Activated naive CD8-positive, alpha-beta T cell treated with anti-CD3 and anti-CD28 coated beads, Interleukin-2, amount 50 U/mL, for 16 hours (primary cell): ENCODE results near the gene BIN1.

Source experiments
- DNase-seq: peaks from one replicate; pipeline ENCODE4 v3.0.0-alpha.2; 2020; ENCODE audit warnings: low read depth, low spot score

Gene BIN1

DNA sequence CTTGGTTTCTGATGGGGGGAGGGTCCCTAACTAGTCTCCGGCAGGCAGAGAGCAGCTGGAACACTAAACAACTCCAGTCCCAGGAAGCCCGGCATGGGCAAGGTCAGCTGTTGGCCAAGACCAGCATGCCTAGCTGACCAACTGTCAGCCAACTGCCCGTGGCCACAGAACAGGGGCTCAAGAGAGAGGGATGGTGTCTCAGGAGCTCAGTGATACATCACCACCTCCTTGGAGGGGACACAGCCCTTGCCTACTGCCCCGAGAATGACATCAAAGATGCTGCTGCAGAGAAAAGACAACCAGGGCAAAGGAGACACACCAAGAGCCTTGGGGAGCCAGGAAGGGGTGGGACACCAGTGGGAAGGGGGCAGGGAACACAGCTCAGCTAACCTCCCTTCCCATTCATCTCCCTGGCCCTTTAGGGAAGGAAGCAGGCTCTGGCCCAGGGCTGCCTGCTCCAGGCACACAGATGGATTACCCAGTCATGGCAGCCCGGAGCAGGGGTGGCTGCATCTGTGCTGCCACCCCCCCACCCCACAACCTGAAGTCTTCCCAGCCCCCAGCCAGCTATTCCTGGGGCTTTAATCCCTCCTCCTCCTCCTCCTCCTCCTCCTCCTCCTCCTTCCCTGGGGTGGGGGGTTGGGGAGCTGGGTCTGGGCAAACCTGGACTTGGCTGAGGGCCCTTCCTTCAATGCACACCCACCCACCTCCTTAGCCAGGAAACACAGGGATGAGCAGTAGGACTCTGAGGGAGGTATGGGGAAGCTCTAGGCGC, 1.9 kb downstream of the BIN1 start:
- DNase-seq: no peak

DNA sequence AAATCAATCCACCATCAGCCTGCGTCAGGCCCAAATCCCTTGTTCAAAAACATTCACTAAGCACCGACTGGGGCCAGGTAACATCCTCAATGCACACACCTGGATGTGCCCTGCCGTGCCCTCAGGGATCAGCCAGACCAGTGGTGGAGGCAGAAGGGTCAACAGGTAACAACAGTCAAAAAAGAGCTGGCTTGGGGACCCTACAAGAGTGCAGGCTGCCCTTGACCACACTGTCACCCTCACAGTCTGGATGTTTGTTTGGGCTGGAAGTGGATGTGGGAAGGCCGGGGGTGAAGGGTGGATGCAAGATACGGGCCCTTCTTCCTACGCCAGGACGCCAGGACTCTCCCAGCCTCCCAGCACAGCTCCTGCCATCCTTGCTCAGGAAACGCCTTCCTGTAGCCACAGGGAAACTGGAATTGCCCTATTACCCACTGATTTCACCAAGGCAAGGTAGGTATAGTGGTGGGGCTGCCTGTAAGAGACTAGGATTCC, 2.7 kb downstream of the BIN1 start:
- no peak for DNase-seq

DNA sequence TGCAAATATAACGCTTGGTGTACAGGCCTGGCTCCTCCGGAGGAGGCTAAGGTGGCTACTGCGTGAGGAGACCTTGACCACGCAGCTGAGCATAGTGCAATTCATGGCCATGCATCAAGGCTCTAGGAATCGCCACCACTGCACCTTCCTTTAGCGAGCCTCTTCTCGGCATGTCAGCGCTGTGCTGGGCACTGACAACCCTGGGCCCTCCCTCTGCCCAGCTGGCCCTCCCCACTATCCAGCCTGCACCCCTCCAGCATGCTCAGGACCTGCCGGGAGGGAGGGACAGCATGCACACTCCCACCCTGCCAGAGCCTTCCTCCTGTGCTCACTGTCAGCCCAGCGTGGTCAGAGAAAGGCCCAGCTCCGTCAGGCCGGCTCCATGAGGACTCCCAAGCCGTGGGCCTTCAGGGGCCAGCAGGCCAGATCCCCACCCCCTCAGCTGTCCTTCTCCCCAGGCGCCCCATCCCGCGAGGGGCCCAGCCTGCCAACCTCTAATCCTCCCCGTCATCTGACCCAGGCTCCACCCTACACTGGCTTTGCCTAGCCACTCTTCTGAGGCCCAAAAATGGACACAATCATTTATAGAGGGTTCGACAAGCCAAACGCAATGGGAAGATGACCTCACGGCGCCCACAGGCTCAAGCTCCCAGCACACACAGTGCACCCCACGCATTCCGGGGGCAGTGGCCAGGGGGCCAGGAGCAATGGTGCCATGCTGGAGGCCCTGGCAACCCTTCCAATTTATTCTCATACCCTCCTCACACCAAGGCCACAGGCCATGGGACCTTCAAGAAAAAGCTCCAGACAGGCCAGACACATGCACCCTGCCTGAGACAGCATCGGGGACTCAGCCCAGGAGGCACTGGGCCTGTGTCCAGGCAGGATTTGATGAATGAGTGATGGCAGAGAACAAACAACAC, 3.5 kb downstream of the BIN1 start:
- no peak for DNase-seq

DNA sequence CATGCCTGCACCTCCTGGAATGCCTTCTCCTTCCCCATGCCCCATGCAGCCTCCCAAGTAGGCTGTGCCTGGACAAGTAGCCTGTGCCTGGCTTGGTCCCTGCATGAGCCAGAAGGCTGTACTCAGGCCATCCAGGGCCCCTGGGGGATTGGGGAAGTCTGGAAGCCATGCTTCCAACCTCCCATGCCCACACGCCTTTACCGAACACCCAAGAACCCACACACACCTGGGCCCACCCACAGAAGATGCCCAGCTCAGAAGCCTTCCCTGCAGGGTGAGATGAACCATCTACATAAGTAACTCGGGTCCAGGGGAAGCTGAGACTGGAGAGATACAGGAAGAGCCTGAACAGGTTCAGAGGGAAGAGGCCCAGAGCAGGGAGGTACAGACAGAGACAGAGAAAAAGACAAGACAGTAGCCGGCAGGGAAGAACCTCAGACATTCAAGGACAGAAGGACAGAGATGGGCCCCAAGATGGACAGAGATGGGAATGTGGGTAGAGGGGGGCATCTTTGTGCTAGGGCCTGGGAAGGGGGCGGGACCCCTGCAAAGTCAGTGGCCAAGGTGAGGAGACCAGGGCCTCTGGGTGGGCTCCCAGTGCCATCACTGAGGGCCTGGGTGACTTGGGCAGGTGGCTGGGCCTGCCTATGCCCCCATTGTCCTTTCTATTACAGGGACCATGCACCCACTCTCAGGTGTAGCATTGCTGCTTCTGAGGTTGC, 4.3 kb downstream of the BIN1 start:
- DNase-seq: no peak

DNA sequence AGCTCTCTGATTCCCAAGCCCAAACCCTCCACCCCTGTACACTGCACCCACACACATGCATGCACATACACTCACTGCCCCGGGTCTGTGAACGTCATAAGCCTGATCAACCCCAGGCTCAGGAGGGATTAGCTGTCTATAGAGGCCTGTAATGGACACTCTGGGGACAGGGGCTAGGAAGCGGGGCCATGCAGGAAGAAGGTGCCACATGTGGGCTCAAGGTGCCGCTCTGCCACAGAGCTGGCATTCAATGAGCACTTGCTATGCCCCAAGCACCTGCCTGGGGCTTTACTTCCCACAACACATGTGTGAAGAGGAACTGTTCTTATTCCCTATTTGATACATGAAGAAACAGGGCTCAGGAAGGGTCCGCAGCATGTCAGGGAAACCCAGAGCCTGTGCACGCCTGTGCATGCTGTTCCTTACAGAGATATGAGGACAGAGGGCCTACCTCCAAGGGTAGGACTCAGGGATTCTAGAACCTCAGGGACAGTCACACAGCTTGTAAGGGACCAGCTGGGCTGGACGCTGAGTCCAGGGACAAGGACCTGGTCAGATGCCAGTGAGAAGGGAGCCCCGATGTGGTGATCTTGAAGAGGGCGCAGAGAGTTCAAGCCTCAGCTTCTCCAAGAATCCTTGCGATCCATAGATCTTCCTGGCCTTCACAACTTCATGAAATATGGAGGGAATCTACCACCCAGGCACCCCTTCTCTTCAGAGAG, 5.0 kb downstream of the BIN1 start:
- DNase-seq: no peak

DNA sequence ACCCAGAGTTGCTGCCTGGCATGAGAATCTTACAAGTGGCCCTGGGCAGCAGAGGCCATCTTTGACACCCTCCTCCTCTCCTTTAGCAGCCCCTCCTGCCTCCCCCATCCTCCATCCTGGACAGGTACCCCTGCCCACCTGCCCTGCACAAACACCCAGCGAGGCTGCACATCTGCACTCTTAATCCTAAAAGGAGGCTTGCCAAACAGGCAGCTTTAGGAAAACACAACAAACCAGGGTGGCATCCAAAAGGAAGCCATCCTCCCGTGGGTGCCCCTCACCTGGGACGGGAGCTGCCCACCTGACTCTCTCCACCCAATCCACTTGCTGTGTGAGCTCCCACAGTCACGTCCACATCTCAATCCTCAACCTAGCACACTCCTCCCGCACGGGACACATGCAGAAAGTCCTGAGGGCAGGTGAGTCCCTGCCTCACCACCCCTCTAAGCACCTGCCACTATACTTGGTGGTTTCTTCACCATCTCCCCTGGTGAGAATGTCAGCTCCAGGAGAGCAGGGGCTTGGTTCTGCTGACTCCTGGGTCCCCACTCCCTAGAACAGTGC, 5.8 kb downstream of the BIN1 start:
- DNase-seq: no peak

DNA sequence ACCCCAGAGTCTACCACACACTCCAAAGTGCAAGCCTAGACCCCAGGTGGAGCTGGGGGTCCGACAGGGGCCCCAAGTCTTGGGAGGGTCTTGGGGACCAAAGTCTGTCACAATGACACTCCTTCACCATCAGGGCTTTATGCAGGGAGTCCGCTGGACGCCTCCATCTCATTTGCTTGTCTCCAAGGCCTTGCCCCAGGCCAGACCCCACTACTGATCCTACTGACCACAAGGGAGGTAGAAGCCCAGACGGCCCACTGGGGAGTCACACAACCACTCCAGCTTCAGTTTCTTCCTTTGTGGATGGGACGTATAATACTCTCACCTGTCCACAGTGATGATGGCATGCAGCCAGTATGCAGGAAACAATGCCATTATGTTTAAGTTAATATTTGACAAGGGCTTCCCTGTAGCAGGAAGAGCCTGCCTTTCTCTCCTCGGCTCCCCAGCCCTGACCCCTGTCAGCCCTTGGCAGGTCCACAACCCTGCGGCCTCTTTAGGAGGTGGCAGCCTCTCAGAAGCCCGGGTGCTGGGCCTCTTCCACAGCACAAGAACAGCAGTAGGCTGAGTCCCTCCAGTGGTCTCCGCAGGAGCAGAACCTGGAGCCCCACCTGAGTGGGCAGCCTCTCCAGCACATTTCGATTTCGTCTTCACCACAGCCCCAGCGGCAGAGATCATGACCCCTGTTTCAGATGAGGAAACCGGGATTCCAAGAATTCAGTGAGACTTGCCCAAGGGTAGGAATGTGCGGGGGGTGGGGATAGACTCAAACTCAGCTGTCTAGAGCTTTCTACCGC, 6.5 kb downstream of the BIN1 start:
- no peak for DNase-seq

DNA sequence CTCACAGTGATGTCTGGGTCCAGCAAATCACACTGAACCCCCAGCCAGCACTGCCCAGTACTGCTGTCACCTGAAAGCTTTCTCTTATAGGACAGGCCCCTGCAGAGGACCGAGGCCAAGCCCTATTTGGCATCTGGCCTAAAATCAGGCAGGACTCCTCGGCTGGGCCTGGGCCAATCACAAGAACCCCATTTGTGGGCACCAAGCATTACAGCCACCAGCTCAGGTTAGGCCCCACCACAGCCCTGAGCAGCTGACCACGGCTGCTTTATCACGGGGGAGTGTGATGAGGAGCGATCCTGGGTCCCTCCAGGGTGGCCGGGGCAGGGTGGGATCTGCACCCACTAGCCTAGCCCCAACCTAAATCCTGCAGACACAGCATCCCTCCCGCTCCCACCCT, 8.2 kb downstream of the BIN1 start:
- no peak for DNase-seq

DNA sequence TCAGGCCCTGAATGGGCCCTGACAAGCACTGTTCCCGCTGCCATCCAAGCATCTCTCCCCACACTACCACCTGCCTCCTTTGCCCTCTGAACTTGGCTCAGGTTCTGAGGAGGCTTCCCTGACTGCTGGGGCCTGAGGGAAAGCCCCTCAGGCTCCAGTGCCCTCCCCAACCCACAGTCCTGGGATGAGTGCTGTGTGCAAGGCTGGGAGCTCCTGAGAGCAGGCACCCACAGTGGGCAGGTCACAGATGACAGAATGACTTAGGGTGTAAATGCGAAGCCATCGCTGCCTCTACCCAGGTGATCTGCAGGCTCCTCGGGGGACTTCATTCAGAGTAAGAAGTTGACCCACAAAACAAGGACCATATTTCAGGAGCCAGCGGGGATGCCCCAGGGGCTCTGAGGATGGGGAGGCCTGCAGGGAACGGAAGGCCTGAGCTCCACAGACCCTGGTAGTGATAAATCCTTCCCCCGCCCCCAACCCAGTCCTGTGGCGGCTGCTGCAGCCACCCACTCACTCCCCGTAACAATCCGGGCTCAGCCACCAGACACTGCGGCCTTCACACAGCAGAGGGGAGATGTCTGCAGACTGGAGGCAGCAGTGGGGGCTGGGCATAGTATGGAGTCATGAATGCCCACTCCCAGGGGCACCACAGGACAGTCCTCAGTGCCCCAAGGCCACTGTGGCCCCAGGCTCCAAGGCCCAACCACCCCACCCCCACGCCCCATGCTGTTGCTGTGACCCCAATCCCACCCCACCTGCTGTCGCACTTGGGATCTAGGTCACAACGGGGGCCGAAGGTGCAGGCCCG, 8.9 kb downstream of the BIN1 start:
- DNase-seq: no peak

DNA sequence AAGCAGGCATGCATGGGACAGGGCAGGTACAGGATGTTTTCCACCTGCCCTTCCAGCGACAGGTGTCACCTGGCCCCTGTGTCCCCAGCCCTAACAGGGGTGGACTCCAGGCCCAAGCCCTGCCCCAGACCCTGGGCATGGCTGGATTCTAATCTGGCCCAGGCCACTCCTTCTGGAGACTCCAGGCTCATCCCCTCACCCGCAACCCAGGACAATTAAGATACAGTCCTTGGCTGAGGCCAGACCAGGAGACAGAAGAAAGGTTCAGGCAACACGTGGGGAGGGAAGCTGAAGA, 9.5 kb downstream of the BIN1 start:
- no peak for DNase-seq

DNA sequence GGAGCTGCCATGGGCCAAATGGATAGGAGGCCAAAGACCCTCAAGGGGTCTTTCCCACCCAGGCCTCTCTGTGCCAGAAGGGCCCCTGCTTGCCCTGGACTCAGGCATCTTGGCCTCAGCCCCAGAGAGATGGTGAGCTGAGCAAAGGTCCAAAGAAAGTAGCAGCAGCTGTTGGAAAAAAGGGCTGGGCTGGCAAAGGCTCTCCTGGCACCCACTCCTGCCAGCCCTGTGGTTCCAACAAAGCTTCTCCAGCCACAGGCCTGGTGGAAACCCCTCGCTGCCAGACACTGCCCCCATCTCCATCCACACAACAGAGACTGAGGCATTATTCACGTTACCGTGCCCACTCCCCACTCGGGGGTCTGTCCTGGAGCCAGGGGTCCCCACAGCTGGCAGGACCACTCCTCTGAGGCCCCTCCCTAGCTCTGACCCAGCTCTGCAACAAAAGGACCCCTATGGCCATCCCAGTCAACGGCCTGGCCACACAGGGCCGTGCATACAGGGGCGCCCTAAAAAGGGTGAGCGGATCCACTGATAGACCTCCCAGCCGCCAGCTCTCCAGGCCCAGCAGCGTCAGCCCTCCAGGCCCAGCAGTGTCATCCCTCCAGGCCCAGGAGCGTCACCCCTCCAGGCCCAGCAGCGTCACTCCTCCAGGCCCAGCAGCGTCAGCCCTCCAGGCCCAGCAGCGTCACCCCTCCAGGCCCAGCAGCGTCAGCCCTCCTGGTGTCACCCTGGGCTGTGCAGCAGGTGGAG, 10.1 kb downstream of the BIN1 start:
- no peak for DNase-seq

DNA sequence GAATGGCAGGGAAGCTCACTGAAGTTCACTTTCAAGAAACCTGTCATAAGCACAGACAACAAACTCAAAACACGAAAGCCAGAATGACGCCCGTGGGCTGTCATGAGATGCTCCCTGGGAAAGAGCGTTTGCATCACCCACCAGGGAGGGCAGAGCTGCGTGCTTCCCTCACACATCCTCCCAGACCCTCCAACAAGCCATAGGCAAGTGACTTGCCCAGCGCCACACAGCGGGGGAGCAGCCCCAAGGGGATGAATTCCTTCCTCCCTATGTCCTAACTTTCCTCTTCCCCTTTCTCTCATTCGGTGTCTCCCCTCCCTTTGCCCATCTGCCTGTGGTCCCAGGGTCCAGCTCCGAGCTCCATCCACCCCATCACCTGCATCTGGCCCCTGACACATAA, 10.7 kb downstream of the BIN1 start:
- no peak for DNase-seq

DNA sequence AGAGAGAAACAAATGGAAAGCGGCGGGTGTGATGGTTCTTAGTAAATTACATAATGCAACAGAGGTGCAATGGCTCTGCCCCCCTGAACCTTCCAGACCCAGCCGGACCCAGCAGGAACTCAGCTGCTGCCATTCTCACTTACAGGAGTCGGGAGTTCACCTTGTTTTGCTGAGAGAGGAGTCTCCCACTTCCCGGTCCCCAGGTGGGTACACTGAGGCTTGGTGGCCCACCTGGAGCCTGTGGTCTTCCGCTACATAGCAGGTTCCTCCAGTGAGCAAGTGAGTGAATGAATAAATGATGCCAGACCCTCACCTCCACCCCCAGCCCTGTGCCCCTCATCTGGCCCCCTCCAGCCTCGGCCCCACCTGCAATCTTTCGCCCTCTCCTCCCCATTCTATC, 11.2 kb downstream of the BIN1 start:
- no peak for DNase-seq

DNA sequence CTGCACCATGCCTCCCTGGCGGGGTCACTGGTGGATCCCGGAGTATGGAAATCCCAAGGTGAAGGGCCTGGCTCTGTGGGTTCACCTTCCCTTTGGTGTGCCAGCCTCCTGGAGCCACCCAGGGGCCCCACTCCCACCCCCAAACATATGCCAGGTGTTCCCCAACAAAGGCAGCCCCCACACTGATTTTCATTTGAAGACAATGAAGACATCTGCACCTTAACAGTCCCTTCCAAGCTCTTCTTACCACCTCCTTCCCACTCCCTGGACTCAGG, 11.7 kb downstream of the BIN1 start:
- DNase-seq: no peak

DNA sequence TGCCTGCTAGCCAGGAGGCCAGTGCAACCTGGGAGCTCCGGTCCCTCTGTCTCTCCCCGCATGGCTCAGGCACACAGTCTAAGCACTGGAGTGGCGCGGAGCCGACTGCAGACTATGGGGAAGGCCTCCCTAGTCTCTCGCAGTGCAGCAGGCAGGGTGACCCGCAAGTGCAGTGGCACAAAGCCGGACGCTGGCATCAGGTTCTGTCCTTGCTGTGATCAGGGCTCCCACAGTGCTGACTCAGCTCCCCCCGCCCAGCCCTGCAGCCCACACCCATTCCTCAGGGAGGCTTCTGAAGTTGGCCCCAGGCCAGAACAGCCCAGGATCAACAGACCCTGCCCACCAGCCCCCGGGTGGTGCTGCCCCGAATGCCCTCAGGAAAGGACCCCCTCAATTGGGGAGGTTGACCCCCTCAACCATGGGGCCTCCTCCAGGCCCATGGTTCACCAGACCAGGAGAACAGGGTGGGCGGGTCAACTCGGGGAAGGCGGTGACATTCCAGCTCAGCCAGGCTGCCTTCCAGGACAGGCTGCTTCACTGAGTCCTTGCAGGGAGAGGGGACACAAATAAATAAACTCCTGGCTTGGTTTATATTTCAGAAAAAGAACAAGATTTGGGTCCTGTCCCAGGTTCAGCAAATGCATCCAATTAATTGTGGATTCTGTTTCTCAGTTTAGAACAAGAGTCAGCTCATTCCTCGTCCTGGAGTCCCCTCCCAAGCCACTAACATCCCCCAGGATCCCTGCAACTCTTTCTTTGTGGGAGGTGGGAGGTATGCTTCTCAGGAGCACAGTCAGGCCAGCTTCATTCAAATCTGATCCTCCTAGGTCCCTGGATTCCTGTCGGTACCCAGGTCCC, 12.2 kb downstream of the BIN1 start:
- DNase-seq: no peak

DNA sequence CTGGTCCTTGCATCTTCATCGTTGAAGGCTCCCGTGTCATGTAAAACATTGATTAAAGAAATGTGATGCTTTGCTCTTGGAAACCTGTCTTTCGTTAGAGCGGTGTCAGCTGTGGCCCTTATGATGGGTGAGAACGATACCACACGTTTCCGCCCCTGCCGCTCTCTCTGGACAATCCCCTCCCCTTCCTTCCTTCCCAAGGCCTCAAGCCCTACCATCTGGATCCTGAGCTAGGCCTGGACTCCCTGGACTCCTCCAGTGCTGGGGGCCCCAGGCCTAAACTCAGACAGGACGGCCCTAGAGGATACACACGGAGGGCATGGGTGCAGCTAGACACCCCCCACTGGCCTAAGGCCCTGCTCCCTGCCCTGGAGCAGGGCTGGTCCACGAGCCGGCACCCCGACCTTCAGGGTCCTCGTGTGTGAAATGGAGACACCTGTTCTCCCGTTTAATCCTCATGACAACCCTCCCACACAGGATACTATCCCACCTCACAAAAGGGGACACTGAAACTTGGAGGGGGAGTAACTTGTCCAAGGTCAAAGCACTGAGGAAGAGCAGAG, 13.2 kb downstream of the BIN1 start:
- DNase-seq: no peak

DNA sequence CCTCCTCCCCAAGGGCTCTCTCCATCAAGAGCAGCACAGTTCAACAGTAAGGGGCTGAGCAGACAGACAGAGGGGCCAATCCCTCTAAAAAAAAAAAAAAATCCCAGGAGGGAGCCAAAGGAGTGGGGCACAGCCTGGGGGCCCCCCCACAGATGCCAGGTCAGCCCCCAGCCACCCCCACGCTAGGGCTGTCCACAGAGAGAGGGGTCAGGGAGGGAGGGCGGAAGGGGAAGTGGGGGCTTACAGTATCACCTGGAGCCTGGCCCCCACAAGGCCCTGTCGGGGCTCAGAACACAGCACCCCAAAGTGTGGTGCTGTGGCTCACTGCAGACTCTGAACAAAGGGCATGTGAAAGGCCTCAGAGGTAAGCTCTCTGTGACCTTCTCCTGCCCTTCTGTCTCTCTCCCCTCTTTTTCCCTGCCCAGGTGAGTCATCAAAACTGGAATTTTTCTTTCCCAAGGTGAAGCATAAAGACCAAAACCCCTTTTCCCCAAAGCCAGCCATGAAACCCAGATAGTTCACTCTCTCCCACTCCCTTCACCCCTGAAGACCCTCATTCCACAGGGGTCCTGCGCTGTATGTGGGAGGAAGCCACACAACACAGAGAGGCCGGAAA, 13.9 kb downstream of the BIN1 start:
- DNase-seq: no peak
